Neutrophil (primary cell): ENCODE data around the gene SULT4A1.
"Not testable (repeated sequence)": the region's sequence is repeated elsewhere in the genome, so short reads cannot be mapped to it uniquely, and the experiment has no call there.

Experiments used
- H3K27ac ChIP-seq: fragments of 200-600 bp; sonication (generic); 2 replicates; pipeline ENCODE4 v1.5.1; 2016; ENCODE audit warnings: mild to moderate bottlenecking, moderate library complexity
- H3K27me3 ChIP-seq: fragments of 200-600 bp; sonication (generic); 2 replicates; pipeline ENCODE4 v1.6.0; 2016; ENCODE audit warnings: mild to moderate bottlenecking
- H3K36me3 ChIP-seq: fragments of 200-600 bp; sonication (generic); 2 replicates; pipeline ENCODE4 v1.5.1; 2017
- H3K4me1 ChIP-seq, 2 experiments: fragments of 200-600 bp in 1 of 2; sonication (generic) in 1 of 2; 1 replicate in 1 of 2; 2 replicates in 1 of 2; pipeline versions ENCODE4 v1.5.1 to v1.6.1; 2013 to 2016; ENCODE audit warnings: low read depth in 1 of 2, low read length in 1 of 2, mild to moderate bottlenecking in 1 of 2, moderate library complexity in 1 of 2; ENCODE audit not compliant: control insufficient read depth in 1 of 2, insufficient read depth in 1 of 2
- H3K4me3 ChIP-seq, 2 experiments: fragments of 200-600 bp in 1 of 2; sonication (generic) in 1 of 2; 1 replicate in 1 of 2; 2 replicates in 1 of 2; pipeline ENCODE4 v1.5.1; 2013 to 2016; ENCODE audit warnings: low read depth in 1 of 2, low read length in 1 of 2, mild to moderate bottlenecking in 1 of 2, moderate library complexity in 1 of 2
- H3K9me3 ChIP-seq: fragments of 200-600 bp; sonication (generic); 2 replicates; pipeline ENCODE4 v1.5.1; 2016
- TF ChIP-seq, protein P1 (sequence below): fragments of 200-600 bp; sonication (generic); IDR thresholded peaks from 2 replicates; pipeline ENCODE4 v1.5.1; 2016; ENCODE audit warnings: antibody characterized with exemption

The SULT4A1 gene

DNA sequence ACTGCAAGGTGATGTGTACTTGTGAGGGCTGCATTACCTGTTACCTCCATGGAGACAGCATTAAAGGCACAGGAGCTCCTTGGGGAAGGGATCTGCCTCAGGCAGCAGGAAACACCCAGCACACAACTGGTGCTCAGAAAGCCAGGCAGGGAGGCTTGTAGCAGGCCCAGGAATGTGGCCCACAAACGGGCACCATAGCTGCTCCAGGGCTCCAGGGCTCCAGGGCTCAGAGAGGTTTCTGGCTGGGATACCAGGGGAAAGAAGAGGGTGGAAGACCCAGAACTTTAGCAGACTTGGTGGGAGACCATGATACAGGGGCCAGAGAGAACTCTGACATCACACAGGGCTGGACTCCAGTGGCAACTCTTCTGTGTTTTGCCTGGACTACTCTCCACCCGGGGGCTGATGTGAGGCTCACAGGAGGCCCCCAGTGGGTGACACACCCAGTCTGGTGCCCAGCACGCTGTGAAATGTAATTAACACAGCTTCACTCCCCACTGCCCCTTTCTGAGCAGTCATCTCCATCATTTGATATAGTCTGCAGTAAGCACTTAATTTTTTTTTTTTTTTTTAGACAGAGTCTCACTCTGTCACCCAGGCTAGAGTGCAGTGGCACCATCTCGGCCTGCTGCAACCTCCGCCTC, 14.7 kb upstream of the SULT4A1 start:
- Histone ChIP-seq H3K27me3 (no peaks in the 10 kb centered on the region), H3K9me3 (no peaks in the 10 kb centered on the region), H3K4me1 (no peaks in the 10 kb centered on the region), H3K36me3 (no peaks in the 10 kb centered on the region), H3K27ac (no peak overlapping the region), H3K4me3 (no peak overlapping the region)
- TF ChIP-seq, protein P1, sequence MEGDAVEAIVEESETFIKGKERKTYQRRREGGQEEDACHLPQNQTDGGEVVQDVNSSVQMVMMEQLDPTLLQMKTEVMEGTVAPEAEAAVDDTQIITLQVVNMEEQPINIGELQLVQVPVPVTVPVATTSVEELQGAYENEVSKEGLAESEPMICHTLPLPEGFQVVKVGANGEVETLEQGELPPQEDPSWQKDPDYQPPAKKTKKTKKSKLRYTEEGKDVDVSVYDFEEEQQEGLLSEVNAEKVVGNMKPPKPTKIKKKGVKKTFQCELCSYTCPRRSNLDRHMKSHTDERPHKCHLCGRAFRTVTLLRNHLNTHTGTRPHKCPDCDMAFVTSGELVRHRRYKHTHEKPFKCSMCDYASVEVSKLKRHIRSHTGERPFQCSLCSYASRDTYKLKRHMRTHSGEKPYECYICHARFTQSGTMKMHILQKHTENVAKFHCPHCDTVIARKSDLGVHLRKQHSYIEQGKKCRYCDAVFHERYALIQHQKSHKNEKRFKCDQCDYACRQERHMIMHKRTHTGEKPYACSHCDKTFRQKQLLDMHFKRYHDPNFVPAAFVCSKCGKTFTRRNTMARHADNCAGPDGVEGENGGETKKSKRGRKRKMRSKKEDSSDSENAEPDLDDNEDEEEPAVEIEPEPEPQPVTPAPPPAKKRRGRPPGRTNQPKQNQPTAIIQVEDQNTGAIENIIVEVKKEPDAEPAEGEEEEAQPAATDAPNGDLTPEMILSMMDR = no peak

DNA sequence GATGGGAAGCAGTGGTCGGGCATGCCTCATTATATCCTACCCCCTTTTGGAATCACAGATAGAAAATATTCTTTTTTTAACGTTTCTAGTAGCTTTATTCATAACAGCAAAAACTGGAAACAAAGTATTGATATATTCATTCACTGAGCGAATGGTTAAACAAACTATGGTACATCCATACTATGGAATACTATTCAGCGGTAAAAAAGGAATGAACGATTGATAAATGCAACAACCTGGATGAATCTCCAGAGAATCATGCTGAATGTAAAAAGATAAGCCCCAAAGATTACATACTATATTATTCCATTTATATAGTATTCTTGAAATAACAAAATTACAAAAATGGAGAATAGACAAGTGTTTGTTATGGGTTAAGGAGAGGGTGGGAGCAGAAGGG, 7.5 kb upstream of the SULT4A1 start:
- H3K4me3 ChIP-seq = no peak overlapping the region
- no peaks in the 10 kb centered on the region for H3K36me3 ChIP-seq
- no peaks in the 10 kb centered on the region for H3K4me1 ChIP-seq
- peaks cover 16% of the 10 kb centered on the region for H3K27me3 ChIP-seq
- H3K27ac ChIP-seq = no peak overlapping the region
- TF ChIP-seq, protein P1 = no peak
- no peaks in the 10 kb centered on the region for H3K9me3 ChIP-seq

DNA sequence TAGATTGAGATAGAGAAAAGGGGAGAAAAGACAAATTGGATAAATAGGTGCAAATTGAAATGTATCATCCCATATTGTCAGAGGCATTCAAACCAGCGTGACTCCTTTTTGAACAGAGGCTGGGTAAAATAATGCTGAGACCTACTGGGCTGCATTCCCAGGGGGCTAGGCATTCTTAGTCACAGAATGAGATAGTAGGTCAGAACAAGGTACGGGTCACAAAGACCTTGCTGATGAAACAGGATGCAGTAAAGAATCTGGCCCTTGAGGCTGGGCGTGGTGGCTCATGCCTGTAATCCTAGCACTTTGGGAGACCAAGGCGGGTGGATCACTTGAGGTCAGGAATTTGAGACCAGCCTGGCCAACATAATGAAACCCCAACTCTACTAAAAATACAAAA, 6.7 kb upstream of the SULT4A1 start:
- not testable (repeated sequence) for H3K27ac ChIP-seq, H3K36me3 ChIP-seq, H3K4me3 ChIP-seq, H3K4me1 ChIP-seq, H3K9me3 ChIP-seq
- peaks cover 24% of the 10 kb centered on the region for H3K27me3 ChIP-seq

DNA sequence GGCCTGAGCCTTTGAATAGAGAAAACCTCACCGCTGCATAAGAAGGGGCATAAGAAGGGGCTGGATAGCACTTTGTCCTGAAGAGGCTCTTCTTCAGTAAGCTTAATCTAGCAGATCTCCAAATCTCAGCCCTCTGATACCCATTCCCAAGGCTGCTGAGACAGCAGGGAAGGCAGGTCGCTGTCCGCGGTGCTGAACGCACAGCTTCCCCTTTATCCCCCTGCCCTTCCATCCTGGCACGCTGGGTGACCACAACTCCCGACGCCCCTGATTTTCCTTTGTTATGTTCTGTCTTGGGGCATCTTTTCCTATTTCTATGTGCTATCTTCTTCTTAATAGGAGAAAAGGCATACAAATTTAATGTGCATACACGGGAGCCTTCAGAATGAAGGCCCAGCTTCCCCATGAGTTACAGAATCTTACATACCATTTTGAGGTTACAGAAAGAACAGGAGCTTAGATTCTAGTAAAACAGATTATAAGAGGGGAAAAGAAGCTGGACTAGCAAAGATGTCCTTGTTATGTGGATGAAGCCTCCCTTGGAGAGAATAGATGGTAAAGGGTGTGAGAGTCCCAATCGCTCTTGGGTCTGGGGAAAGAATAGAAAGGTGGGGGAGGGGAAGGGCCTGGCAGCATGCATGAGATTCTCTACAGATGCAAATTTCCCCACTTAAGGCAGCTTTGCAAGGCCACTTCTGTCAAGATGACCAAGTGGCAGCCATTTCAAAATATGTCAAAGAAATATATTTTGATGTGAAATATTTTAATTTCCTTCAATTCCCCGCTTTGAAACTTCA, 5.7 kb upstream of the SULT4A1 start:
- TF ChIP-seq, protein P1 = no peak

DNA sequence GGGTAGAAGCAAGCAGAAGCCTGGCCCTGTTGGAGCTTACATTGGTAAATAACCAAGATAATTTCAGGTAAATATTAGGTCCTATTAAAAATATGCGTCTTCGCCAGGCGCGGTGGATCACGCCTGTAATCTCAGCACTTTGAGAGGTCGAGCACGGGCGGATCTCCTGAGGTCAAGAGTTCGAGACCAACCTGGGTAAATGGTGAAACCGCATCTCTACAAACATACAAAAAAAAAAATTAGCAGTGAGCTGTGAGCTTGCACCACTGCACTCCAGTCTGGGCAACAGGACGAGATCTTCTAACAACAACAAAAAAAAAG, 529 bp upstream of the SULT4A1 start:
- Histone ChIP-seq H3K9me3 (no peaks in the 10 kb centered on the region), H3K27me3 (peaks cover 78% of the 10 kb centered on the region), H3K4me3 (no peak overlapping the region), H3K36me3 (no peaks in the 10 kb centered on the region), H3K27ac (no peak overlapping the region), H3K4me1 (peaks cover 0 to 2% of the 10 kb centered on the region in 2 experiments)
- TF ChIP-seq, protein P1 = no peak

More for the DNA sequence above, 5.7 kb upstream of the SULT4A1 start:
- Histone ChIP-seq H3K9me3 (no peaks in the 10 kb centered on the region), H3K27ac (no peak overlapping the region), H3K4me3 (no peak overlapping the region), H3K36me3 (no peaks in the 10 kb centered on the region), H3K27me3 (peaks cover 34% of the 10 kb centered on the region), H3K4me1 (no peaks in the 10 kb centered on the region)

DNA sequence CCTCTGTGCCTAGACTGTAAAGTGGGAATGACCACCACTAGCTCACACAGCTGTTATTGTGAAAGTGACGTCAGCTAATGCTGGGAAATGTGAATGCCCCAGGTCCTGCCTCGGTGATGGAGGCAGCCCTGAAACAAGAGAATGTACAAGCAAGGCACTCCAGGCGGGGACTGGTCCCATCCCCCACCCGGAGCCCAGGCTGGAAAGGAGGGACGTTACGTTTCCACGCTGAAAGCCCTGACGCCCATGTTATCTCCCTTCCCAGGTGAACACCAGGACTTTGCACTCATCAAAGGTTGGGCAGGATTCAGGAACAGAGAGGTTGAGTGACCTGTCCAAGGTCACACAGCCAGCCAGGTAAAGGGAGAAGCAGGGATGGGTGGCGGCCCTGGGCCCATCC, 784 bp downstream of the SULT4A1 start:
- TF ChIP-seq, protein P1 = no peak
- Histone ChIP-seq H3K27me3 (peaks cover 78% of the 10 kb centered on the region), H3K4me3 (no peak overlapping the region)

More for the DNA sequence above, 784 bp downstream of the SULT4A1 start:
- Histone ChIP-seq H3K27ac (no peak overlapping the region), H3K4me1 (peaks cover 0 to 2% of the 10 kb centered on the region in 2 experiments), H3K36me3 (no peaks in the 10 kb centered on the region), H3K9me3 (no peaks in the 10 kb centered on the region)
